Osteoblast (primary cell): ENCODE data around the gene CDS1. TPM values are rescaled to one million over a fixed set of nuclear protein-coding genes. Genes with fewer than 3 reads are reported as not detected.
A peak's percentile ranks its signal among the peaks of the same experiment; 100 is the strongest.

Source experiments
- DNase-seq: peaks from one replicate; pipeline ENCODE4 v3.0.0; 2011; ENCODE audit warnings: low spot score, mixed read lengths; ENCODE audit not compliant: insufficient read length; ENCODE audit errors: missing footprints
- H2AFZ ChIP-seq: 2 replicates; pipeline ENCODE4 v1.6.0; 2011; ENCODE audit warnings: mild to moderate bottlenecking, low read length
- H3K27ac ChIP-seq: 2 replicates; pipeline ENCODE4 v1.5.1; 2011; ENCODE audit warnings: mild to moderate bottlenecking, low read depth, low read length, moderate library complexity
- H3K27me3 ChIP-seq: 2 replicates; pipeline ENCODE4 v1.6.0; 2012; ENCODE audit warnings: mild to moderate bottlenecking, control low read depth, inconsistent platforms, low read length, moderate library complexity; ENCODE audit not compliant: insufficient read depth
- H3K36me3 ChIP-seq: 2 replicates; pipeline ENCODE4 v1.5.1; 2011; ENCODE audit warnings: mild to moderate bottlenecking, low read length, control low read depth, moderate library complexity; ENCODE audit not compliant: insufficient read depth
- H3K4me1 ChIP-seq: 2 replicates; pipeline ENCODE4 v1.5.1; 2011; ENCODE audit warnings: mild to moderate bottlenecking, low read length, control low read depth, moderate library complexity; ENCODE audit not compliant: insufficient read depth
- H3K4me2 ChIP-seq: 2 replicates; pipeline ENCODE4 v1.6.0; 2011; ENCODE audit warnings: mild to moderate bottlenecking, low read length; ENCODE audit not compliant: insufficient read depth
- H3K4me3 ChIP-seq: fragments of 200-600 bp; sonication (generic); 3 replicates; pipeline ENCODE4 v1.5.1; 2012; ENCODE audit warnings: mild to moderate bottlenecking, low read length, inconsistent platforms; ENCODE audit not compliant: insufficient read depth
- H3K79me2 ChIP-seq: 2 replicates; pipeline ENCODE4 v1.6.0; 2012; ENCODE audit warnings: mild to moderate bottlenecking, low read length, control low read depth, inconsistent platforms; ENCODE audit not compliant: insufficient read depth
- H3K9me3 ChIP-seq: 2 replicates; pipeline ENCODE4 v1.5.1; 2011; ENCODE audit warnings: low read depth, low read length, control low read depth
- H4K20me1 ChIP-seq: 2 replicates; pipeline ENCODE4 v1.6.0; 2012; ENCODE audit warnings: mild to moderate bottlenecking, low read length, control low read depth; ENCODE audit not compliant: insufficient read depth
- CTCF ChIP-seq: IDR thresholded peaks from 2 replicates; pipeline ENCODE4 v1.5.1; 2011; ENCODE audit warnings: mild to moderate bottlenecking, low read depth, low read length, moderate library complexity; ENCODE audit errors: extremely low read depth
- total RNA-seq: library from RNA; depleted of rRNA; stranded (reverse); fragments of >200 nt; gene quantifications from 2 replicates; pipeline ENCODE4 v1.2.3, GENCODE V29; 2012

CDS1 gene
- total RNA-seq, 1 donor: under 0.01 TPM

GRCh38 chr4:84691170-84691691 lies 108.3 kb downstream of the CDS1 start:
- H3K79me2 ChIP-seq: no peaks in the 10 kb centered on the region
- peak overlapping the region; percentile 39 for H3K4me3 ChIP-seq
- H3K36me3 ChIP-seq: peaks cover 45% of the 10 kb centered on the region

GRCh38 chr4:84691800-84692199 lies 108.9 kb downstream of the CDS1 start:
- no peak for DNase-seq
- Histone ChIP-seq H3K79me2 (no peaks in the 10 kb centered on the region), H3K4me1 (peaks cover 34% of the 10 kb centered on the region), H4K20me1 (no peaks in the 10 kb centered on the region), H3K27me3 (no peaks in the 10 kb centered on the region), H2AFZ (no peak overlapping the region), H3K4me2 (peak overlapping the region; percentile 77), H3K4me3 (no peak overlapping the region), H3K36me3 (peaks cover 45% of the 10 kb centered on the region), H3K9me3 (no peaks in the 10 kb centered on the region), H3K27ac (peak overlapping the region; percentile 55)
- TF ChIP-seq CTCF: no peak

More at GRCh38 chr4:84691170-84691691, 108.3 kb downstream of the CDS1 start:
- Histone ChIP-seq H2AFZ (no peak overlapping the region), H3K9me3 (no peaks in the 10 kb centered on the region), H3K27ac (peak overlapping the region; percentile 55), H3K4me2 (peak overlapping the region; percentile 77), H4K20me1 (no peaks in the 10 kb centered on the region), H3K27me3 (no peaks in the 10 kb centered on the region), H3K4me1 (peaks cover 34% of the 10 kb centered on the region)
- no peak for TF ChIP-seq CTCF
- DNase-seq: peak; percentile 91

GRCh38 chr4:84697159-84697558 lies 114.2 kb downstream of the CDS1 start:
- Histone ChIP-seq H3K79me2 (no peaks in the 10 kb centered on the region), H4K20me1 (no peaks in the 10 kb centered on the region), H3K27ac (no peak overlapping the region), H3K4me1 (peaks cover 15% of the 10 kb centered on the region), H3K9me3 (no peaks in the 10 kb centered on the region), H2AFZ (no peak overlapping the region), H3K27me3 (no peaks in the 10 kb centered on the region), H3K4me3 (no peak overlapping the region), H3K36me3 (peaks cover 53% of the 10 kb centered on the region), H3K4me2 (no peak overlapping the region)
- no peak for DNase-seq
- TF ChIP-seq CTCF: no peak

- no peak overlapping the region for H2AFZ ChIP-seq
- H3K27me3 ChIP-seq: no peaks in the 10 kb centered on the region
- H3K36me3 ChIP-seq: peaks cover 57% of the 10 kb centered on the region
- H3K9me3 ChIP-seq: no peaks in the 10 kb centered on the region
- H3K4me2 ChIP-seq: no peak overlapping the region
- H4K20me1 ChIP-seq: no peaks in the 10 kb centered on the region
- H3K4me3 ChIP-seq: no peak overlapping the region
- no peak overlapping the region for H3K27ac ChIP-seq
- H3K4me1 ChIP-seq: peaks cover 10% of the 10 kb centered on the region
- no peak for TF ChIP-seq CTCF
- peak; percentile 25 for DNase-seq
- no peaks in the 10 kb centered on the region for H3K79me2 ChIP-seq
These were observed 114.8 kb downstream of the CDS1 start for GRCh38 chr4:84697615-84698201.
